ENCODE data around the gene ZNF665. TPM values are rescaled to one million over a fixed set of nuclear protein-coding genes. Genes with fewer than 3 reads are reported as not detected.

The ZNF665 gene
- total RNA-seq, 1 donor: 2.9 TPM

- TF ChIP-seq CTCF (IDR thresholded peaks at IDR 0.05; ENCODE audit: extremely low read depth, low read depth, low read length): no peak
- Histone ChIP-seq H3K9me3 (ENCODE audit: low read depth, low read length) (peaks cover 6% of the 10 kb centered on the region), H3K27me3 (ENCODE audit: insufficient read depth, low read length) (no peaks in the 10 kb centered on the region), H3K36me3 (ENCODE audit: insufficient read depth, low read length) (peaks cover 4% of the 10 kb centered on the region), H4K20me1 (ENCODE audit: insufficient read depth, low read length) (peaks cover under 1% of the 10 kb centered on the region), H3K27ac (ENCODE audit: low read depth, low read length) (no peak overlapping the region), H3K79me2 (ENCODE audit: insufficient read depth, low read length) (peaks cover 3% of the 10 kb centered on the region), H3K4me1 (ENCODE audit: insufficient read depth, low read length) (peaks cover 8% of the 10 kb centered on the region), H2AFZ (ENCODE audit: low read length) (no peak overlapping the region), H3K4me3 (ENCODE audit: insufficient read depth, low read length) (no peak overlapping the region), H3K4me2 (ENCODE audit: insufficient read depth, low read length) (no peak overlapping the region)
- no peak for DNase-seq (ENCODE audit: insufficient read length, low spot score, missing footprints)
These were observed 56.7 kb downstream of the ZNF665 start for GRCh38 chr19:53136432-53136831.

- H3K27ac ChIP-seq (ENCODE audit: low read depth, low read length): no peak within 1 kb of the TSS
- peak within 1 kb of the TSS; percentile 88 for H3K4me2 ChIP-seq (ENCODE audit: insufficient read depth, low read length)
- H3K27me3 ChIP-seq (ENCODE audit: insufficient read depth, low read length): no peaks in the 10 kb centered on the region
- H4K20me1 ChIP-seq (ENCODE audit: insufficient read depth, low read length): peaks cover 3% of the 10 kb centered on the region
- H2AFZ ChIP-seq (ENCODE audit: low read length): peak within 1 kb of the TSS; percentile 92
- peak within 1 kb of the TSS; percentile 72 for H3K4me3 ChIP-seq (ENCODE audit: insufficient read depth, low read length)
- H3K79me2 ChIP-seq (ENCODE audit: insufficient read depth, low read length): peaks cover 6% of the 10 kb centered on the region
- TF ChIP-seq CTCF (IDR thresholded peaks at IDR 0.05; ENCODE audit: extremely low read depth, low read depth, low read length): no peak
- no peaks in the 10 kb centered on the region for H3K9me3 ChIP-seq (ENCODE audit: low read depth, low read length)
- H3K4me1 ChIP-seq (ENCODE audit: insufficient read depth, low read length): peaks cover 11% of the 10 kb centered on the region
- no peaks in the 10 kb centered on the region for H3K36me3 ChIP-seq (ENCODE audit: insufficient read depth, low read length)
- DNase-seq (ENCODE audit: insufficient read length, low spot score, missing footprints): peak; percentile 87
These were observed 60.8 kb downstream of the ZNF665 start, which contains the start of gene ZNF415 for GRCh38 chr19:53132141-53132991. TSS of gene ZNF415 (minus strand) at chr19:53132910. CDS start at chr19:53122676, 10,234 bp downstream.

GRCh38 chr19:53131727-53132126 lies 61.4 kb downstream of the ZNF665 start:
- Histone ChIP-seq H3K4me3 (ENCODE audit: insufficient read depth, low read length) (peak overlapping the region; percentile 72), H3K4me2 (ENCODE audit: insufficient read depth, low read length) (peak overlapping the region; percentile 88)

More at GRCh38 chr19:53131727-53132126, 61.4 kb downstream of the ZNF665 start:
- H4K20me1 ChIP-seq (ENCODE audit: insufficient read depth, low read length): peaks cover 3% of the 10 kb centered on the region
- H3K27ac ChIP-seq (ENCODE audit: low read depth, low read length): no peak overlapping the region
- H3K27me3 ChIP-seq (ENCODE audit: insufficient read depth, low read length): no peaks in the 10 kb centered on the region
- H3K79me2 ChIP-seq (ENCODE audit: insufficient read depth, low read length): peaks cover 6% of the 10 kb centered on the region
- H3K36me3 ChIP-seq (ENCODE audit: insufficient read depth, low read length): no peaks in the 10 kb centered on the region
- no peaks in the 10 kb centered on the region for H3K9me3 ChIP-seq (ENCODE audit: low read depth, low read length)
- TF ChIP-seq CTCF (IDR thresholded peaks at IDR 0.05; ENCODE audit: extremely low read depth, low read depth, low read length): no peak
- peaks cover 11% of the 10 kb centered on the region for H3K4me1 ChIP-seq (ENCODE audit: insufficient read depth, low read length)
- H2AFZ ChIP-seq (ENCODE audit: low read length): peak overlapping the region; percentile 92
- DNase-seq (ENCODE audit: insufficient read length, low spot score, missing footprints): no peak

All from osteoblast (primary cell).